Stimulated activated CD8-positive, alpha-beta memory T cell treated with anti-CD3 and anti-CD28 coated beads, Interleukin-12 subunit alpha, Interleukin-12 subunit beta, amount 100 ng/mL, for 24 hours (primary cell): ENCODE measurements around the gene PPP1R26.

Experiments
- DNase-seq: peaks from one replicate; pipeline ENCODE4 v3.0.0-alpha.2; 2020; ENCODE audit errors: extremely low read depth

PPP1R26 gene

GRCh38 chr9:135489188-135489906 is 9.8 kb downstream of the PPP1R26 start:
- DNase-seq: no peak

- no peak for DNase-seq
Measured at GRCh38 chr9:135490166-135490870, 10.7 kb downstream of the PPP1R26 start.

- DNase-seq: no peak
Measured at GRCh38 chr9:135490980-135491464, 11.4 kb downstream of the PPP1R26 start.

- no peak for DNase-seq
Measured at GRCh38 chr9:135491764-135492163, 12.2 kb downstream of the PPP1R26 start.

- DNase-seq: no peak
Measured at GRCh38 chr9:135492886-135493669, 13.5 kb downstream of the PPP1R26 start.

GRCh38 chr9:135494791-135495559 is 15.4 kb downstream of the PPP1R26 start:
- no peak for DNase-seq

GRCh38 chr9:135498381-135499126 is 19.0 kb downstream of the PPP1R26 start:
- DNase-seq: no peak

- peak; percentile 76 for DNase-seq
Measured at GRCh38 chr9:135499326-135500070, 19.9 kb downstream of the PPP1R26 start.

- DNase-seq: no peak
Measured at GRCh38 chr9:135500071-135500524, 20.5 kb downstream of the PPP1R26 start.

GRCh38 chr9:135500525-135501260 is 21.1 kb downstream of the PPP1R26 start, which contains the start of gene MRPS2:
MRPS2 (plus strand) TSS chr9:135500682; CDS start chr9:135500711, 29 bp downstream.
- peak; percentile 66 for DNase-seq

GRCh38 chr9:135501261-135502167 is 21.9 kb downstream of the PPP1R26 start:
- no peak for DNase-seq

- DNase-seq: no peak
Measured at GRCh38 chr9:135502168-135502872, 22.7 kb downstream of the PPP1R26 start.

GRCh38 chr9:135502873-135503321 is 23.3 kb downstream of the PPP1R26 start:
- DNase-seq: no peak

- no peak for DNase-seq
Measured at GRCh38 chr9:135503371-135504261, 24.0 kb downstream of the PPP1R26 start.

GRCh38 chr9:135504262-135505243 is 25.0 kb downstream of the PPP1R26 start:
- DNase-seq: peak; percentile 14
